ENCODE results near the gene GABBR2. TPM values are rescaled to one million over a fixed set of nuclear protein-coding genes. Genes with fewer than 3 reads are reported as not detected.

The GABBR2 gene
- total and polyA plus RNA-seq, 2 experiments from 2014 or later: 0.89 to 1.3 TPM

GRCh38 chr9:98287384-98287783, 421.4 kb downstream of the GABBR2 start:
- DNase-seq (ENCODE audit: low spot score) (peak; percentile 72), ATAC-seq (peak; percentile 85)
- H3K79me2 ChIP-seq (replicated peaks; ENCODE audit: insufficient read depth): no peaks in the 10 kb centered on the region
- no peak overlapping the region for H3K4me2 ChIP-seq
- Mint-ChIP-seq H3K27me3 (ENCODE audit: insufficient read depth, low read depth, poor library complexity) (peaks cover 4% of the 10 kb centered on the region), H3K36me3 (ENCODE audit: low read depth) (no peaks in the 10 kb centered on the region), H3K9me3 (no peaks in the 10 kb centered on the region), H3K27ac (no peak overlapping the region), H3K4me1 (peaks cover 3% of the 10 kb centered on the region; the same call in 2 of the 3 replicates), H3K4me3 (no peak overlapping the region)
- no peaks in the 10 kb centered on the region for H4K20me1 ChIP-seq (replicated peaks; ENCODE audit: insufficient read depth)
- no peaks in the 10 kb centered on the region for H3K27me3 ChIP-seq (ENCODE audit: insufficient read depth)
- no peaks in the 10 kb centered on the region for H3F3A ChIP-seq (replicated peaks; ENCODE audit: low read depth)
- TF ChIP-seq, protein P1, sequence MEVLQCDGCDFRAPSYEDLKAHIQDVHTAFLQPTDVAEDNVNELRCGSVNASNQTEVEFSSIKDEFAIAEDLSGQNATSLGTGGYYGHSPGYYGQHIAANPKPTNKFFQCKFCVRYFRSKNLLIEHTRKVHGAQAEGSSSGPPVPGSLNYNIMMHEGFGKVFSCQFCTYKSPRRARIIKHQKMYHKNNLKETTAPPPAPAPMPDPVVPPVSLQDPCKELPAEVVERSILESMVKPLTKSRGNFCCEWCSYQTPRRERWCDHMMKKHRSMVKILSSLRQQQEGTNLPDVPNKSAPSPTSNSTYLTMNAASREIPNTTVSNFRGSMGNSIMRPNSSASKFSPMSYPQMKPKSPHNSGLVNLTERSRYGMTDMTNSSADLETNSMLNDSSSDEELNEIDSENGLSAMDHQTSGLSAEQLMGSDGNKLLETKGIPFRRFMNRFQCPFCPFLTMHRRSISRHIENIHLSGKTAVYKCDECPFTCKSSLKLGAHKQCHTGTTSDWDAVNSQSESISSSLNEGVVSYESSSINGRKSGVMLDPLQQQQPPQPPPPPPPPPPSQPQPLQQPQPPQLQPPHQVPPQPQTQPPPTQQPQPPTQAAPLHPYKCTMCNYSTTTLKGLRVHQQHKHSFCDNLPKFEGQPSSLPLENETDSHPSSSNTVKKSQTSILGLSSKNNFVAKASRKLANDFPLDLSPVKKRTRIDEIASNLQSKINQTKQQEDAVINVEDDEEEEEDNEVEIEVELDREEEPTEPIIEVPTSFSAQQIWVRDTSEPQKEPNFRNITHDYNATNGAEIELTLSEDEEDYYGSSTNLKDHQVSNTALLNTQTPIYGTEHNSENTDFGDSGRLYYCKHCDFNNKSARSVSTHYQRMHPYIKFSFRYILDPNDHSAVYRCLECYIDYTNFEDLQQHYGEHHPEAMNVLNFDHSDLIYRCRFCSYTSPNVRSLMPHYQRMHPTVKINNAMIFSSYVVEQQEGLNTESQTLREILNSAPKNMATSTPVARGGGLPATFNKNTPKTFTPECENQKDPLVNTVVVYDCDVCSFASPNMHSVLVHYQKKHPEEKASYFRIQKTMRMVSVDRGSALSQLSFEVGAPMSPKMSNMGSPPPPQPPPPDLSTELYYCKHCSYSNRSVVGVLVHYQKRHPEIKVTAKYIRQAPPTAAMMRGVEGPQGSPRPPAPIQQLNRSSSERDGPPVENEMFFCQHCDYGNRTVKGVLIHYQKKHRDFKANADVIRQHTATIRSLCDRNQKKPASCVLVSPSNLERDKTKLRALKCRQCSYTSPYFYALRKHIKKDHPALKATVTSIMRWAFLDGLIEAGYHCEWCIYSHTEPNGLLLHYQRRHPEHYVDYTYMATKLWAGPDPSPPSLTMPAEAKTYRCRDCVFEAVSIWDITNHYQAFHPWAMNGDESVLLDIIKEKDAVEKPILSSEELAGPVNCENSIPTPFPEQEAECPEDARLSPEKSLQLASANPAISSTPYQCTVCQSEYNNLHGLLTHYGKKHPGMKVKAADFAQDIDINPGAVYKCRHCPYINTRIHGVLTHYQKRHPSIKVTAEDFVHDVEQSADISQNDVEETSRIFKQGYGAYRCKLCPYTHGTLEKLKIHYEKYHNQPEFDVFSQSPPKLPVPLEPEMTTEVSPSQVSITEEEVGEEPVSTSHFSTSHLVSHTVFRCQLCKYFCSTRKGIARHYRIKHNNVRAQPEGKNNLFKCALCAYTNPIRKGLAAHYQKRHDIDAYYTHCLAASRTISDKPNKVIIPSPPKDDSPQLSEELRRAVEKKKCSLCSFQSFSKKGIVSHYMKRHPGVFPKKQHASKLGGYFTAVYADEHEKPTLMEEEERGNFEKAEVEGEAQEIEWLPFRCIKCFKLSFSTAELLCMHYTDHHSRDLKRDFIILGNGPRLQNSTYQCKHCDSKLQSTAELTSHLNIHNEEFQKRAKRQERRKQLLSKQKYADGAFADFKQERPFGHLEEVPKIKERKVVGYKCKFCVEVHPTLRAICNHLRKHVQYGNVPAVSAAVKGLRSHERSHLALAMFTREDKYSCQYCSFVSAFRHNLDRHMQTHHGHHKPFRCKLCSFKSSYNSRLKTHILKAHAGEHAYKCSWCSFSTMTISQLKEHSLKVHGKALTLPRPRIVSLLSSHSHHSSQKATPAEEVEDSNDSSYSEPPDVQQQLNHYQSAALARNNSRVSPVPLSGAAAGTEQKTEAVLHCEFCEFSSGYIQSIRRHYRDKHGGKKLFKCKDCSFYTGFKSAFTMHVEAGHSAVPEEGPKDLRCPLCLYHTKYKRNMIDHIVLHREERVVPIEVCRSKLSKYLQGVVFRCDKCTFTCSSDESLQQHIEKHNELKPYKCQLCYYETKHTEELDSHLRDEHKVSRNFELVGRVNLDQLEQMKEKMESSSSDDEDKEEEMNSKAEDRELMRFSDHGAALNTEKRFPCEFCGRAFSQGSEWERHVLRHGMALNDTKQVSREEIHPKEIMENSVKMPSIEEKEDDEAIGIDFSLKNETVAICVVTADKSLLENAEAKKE (CRISPR knock-in tag; IDR thresholded peaks at IDR 0.05): no peak
- TF ChIP-seq EZH2 (IDR thresholded peaks at IDR 0.05; ENCODE audit: low read depth, unreplicated experiment) (no peak), NANOG (IDR thresholded peaks at IDR 0.05; ENCODE audit: borderline replicate concordance) (no peak), ZNF331 (CRISPR knock-in tag; IDR thresholded peaks at IDR 0.05; ENCODE audit: low read depth) (no peak), STAT1 (IDR thresholded peaks at IDR 0.05; ENCODE audit: unreplicated experiment) (no peak), EZH2phosphoT487 (IDR thresholded peaks at IDR 0.05; ENCODE audit: unreplicated experiment) (no peak), ZNF114 (CRISPR knock-in tag; IDR thresholded peaks at IDR 0.05) (no peak), JUNB (IDR thresholded peaks at IDR 0.05; ENCODE audit: unreplicated experiment) (no peak), CREB1 (CRISPR knock-in tag; IDR thresholded peaks at IDR 0.05; ENCODE audit: low read depth) (no peak), POLR2AphosphoS5 (IDR thresholded peaks at IDR 0.05; ENCODE audit: low read depth) (no peak), CTCF (conservative IDR thresholded peaks at IDR 0.05; ENCODE audit: low read depth in 2 of 2) (no peak)
- TF ChIP-seq, protein P2, sequence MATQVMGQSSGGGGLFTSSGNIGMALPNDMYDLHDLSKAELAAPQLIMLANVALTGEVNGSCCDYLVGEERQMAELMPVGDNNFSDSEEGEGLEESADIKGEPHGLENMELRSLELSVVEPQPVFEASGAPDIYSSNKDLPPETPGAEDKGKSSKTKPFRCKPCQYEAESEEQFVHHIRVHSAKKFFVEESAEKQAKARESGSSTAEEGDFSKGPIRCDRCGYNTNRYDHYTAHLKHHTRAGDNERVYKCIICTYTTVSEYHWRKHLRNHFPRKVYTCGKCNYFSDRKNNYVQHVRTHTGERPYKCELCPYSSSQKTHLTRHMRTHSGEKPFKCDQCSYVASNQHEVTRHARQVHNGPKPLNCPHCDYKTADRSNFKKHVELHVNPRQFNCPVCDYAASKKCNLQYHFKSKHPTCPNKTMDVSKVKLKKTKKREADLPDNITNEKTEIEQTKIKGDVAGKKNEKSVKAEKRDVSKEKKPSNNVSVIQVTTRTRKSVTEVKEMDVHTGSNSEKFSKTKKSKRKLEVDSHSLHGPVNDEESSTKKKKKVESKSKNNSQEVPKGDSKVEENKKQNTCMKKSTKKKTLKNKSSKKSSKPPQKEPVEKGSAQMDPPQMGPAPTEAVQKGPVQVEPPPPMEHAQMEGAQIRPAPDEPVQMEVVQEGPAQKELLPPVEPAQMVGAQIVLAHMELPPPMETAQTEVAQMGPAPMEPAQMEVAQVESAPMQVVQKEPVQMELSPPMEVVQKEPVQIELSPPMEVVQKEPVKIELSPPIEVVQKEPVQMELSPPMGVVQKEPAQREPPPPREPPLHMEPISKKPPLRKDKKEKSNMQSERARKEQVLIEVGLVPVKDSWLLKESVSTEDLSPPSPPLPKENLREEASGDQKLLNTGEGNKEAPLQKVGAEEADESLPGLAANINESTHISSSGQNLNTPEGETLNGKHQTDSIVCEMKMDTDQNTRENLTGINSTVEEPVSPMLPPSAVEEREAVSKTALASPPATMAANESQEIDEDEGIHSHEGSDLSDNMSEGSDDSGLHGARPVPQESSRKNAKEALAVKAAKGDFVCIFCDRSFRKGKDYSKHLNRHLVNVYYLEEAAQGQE (IDR thresholded peaks at IDR 0.05; ENCODE audit: unreplicated experiment): no peak
- TF ChIP-seq, protein P3, sequence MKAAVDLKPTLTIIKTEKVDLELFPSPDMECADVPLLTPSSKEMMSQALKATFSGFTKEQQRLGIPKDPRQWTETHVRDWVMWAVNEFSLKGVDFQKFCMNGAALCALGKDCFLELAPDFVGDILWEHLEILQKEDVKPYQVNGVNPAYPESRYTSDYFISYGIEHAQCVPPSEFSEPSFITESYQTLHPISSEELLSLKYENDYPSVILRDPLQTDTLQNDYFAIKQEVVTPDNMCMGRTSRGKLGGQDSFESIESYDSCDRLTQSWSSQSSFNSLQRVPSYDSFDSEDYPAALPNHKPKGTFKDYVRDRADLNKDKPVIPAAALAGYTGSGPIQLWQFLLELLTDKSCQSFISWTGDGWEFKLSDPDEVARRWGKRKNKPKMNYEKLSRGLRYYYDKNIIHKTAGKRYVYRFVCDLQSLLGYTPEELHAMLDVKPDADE (IDR thresholded peaks at IDR 0.05): no peak
- no peak overlapping the region for H3K27ac ChIP-seq (ENCODE audit: low read depth)
- no peaks in the 10 kb centered on the region for H3K9me2 ChIP-seq (ENCODE audit: insufficient read depth)
- H3K4me1 ChIP-seq (ENCODE audit: insufficient read depth): no peaks in the 10 kb centered on the region
- H2AFZ ChIP-seq: 0 out of 2 replicates have a peak overlapping the region, but pooled peaks have one; percentile 33
- no peaks in the 10 kb centered on the region for H3K36me3 ChIP-seq (ENCODE audit: insufficient read depth)
- H3K4me3 ChIP-seq: no peak overlapping the region

Data from GM23338 (cell line).